WTC11 (cell line): Measurements from ENCODE around the gene FILIP1L. TPM values are rescaled to one million over a fixed set of nuclear protein-coding genes. Genes with fewer than 3 reads are reported as not detected.

ENCODE experiments used
- ATAC-seq: fragments of 200-7000 bp; cut with Tn5 transposase; 2 replicates; pipeline ENCODE4 v1.10.0; 2021; ENCODE audit warnings: mild to moderate bottlenecking, moderate library complexity
- CTCF ChIA-PET: fragments of 300-600 bp; sonication (Branson Sonifier 250); formaldehyde crosslinking; loops from one replicate; lab custom pipeline; 2021; ENCODE audit warnings: antibody characterized with exemption; lab: Charles Lee
- POLR2A ChIA-PET: fragments of 350-600 bp; sonication (Branson Sonifier 250); formaldehyde crosslinking; loops from one replicate; lab custom pipeline; 2021; ENCODE audit warnings: antibody characterized with exemption; lab: Charles Lee
- DNase-seq: peaks from one replicate; pipeline ENCODE4 v3.0.0; 2021; ENCODE audit warnings: low spot score
- H3K27ac Mint-ChIP-seq: 2 replicates; pipeline ENCODE4 v1.8.0; 2021; ENCODE audit warnings: mixed read lengths
- H3K27me3 Mint-ChIP-seq: 2 replicates; pipeline ENCODE4 v1.8.0; 2021; ENCODE audit warnings: low read depth, mild to moderate bottlenecking, moderate library complexity, mixed read lengths
- H3K36me3 Mint-ChIP-seq: 2 replicates; pipeline ENCODE4 v1.8.0; 2021; ENCODE audit warnings: mixed read lengths
- H3K4me1 Mint-ChIP-seq: 2 replicates; pipeline ENCODE4 v1.8.0; 2022; ENCODE audit warnings: mixed read lengths
- H3K4me3 Mint-ChIP-seq: 2 replicates; pipeline ENCODE4 v1.8.0; 2021; ENCODE audit warnings: mild to moderate bottlenecking, moderate library complexity, mixed read lengths
- H3K9me3 Mint-ChIP-seq: 2 replicates; pipeline ENCODE4 v1.8.0; 2021; ENCODE audit warnings: mixed read lengths
- ATF1 ChIP-seq: sonication (generic); formaldehyde crosslinking; IDR thresholded peaks from 2 replicates; pipeline ENCODE4 v1.8.1; 2023; ENCODE audit warnings: mild to moderate bottlenecking, moderate library complexity, missing genetic modification reagents
- CREM ChIP-seq: sonication (generic); formaldehyde crosslinking; IDR thresholded peaks from 2 replicates; pipeline ENCODE4 v1.8.1; 2022; ENCODE audit warnings: mild to moderate bottlenecking, missing genetic modification reagents, moderate library complexity
- E2F4 ChIP-seq: sonication (generic); formaldehyde crosslinking; IDR thresholded peaks from 2 replicates; pipeline ENCODE4 v1.8.1; 2022; ENCODE audit warnings: low read depth, mild to moderate bottlenecking, moderate library complexity, missing genetic modification reagents, borderline replicate concordance
- ELF4 ChIP-seq: sonication (generic); formaldehyde crosslinking; IDR thresholded peaks from 2 replicates; pipeline ENCODE4 v1.8.1; 2022; ENCODE audit warnings: low read depth, mild to moderate bottlenecking, moderate library complexity, missing genetic modification reagents
- FOXP1 ChIP-seq: sonication (generic); formaldehyde crosslinking; IDR thresholded peaks from 2 replicates; pipeline ENCODE4 v1.8.0; 2022; ENCODE audit warnings: missing genetic modification reagents, mild to moderate bottlenecking, moderate library complexity, borderline replicate concordance
- FOXP4 ChIP-seq: sonication (generic); formaldehyde crosslinking; IDR thresholded peaks from 2 replicates; pipeline ENCODE4 v1.8.0; 2022; ENCODE audit warnings: mild to moderate bottlenecking, missing genetic modification reagents
- IRF1 ChIP-seq: sonication (generic); formaldehyde crosslinking; IDR thresholded peaks from 2 replicates; pipeline ENCODE4 v1.8.0; 2023; ENCODE audit warnings: missing genetic modification reagents
- KAT7 ChIP-seq: sonication (generic); formaldehyde crosslinking; IDR thresholded peaks from 2 replicates; pipeline ENCODE4 v1.8.1; 2023; ENCODE audit warnings: missing genetic modification reagents, mild to moderate bottlenecking, borderline replicate concordance
- NFE2L1 ChIP-seq: sonication (generic); formaldehyde crosslinking; IDR thresholded peaks from 2 replicates; pipeline ENCODE4 v1.8.1; 2023; ENCODE audit warnings: missing genetic modification reagents
- NFYB ChIP-seq: sonication (generic); formaldehyde crosslinking; conservative IDR thresholded peaks from 2 replicates; pipeline ENCODE4 v1.8.0; 2022; ENCODE audit warnings: low read depth, missing genetic modification reagents
- PRRX2 ChIP-seq: fragments of 250-450 bp; sonication (Bioruptor Pico); IDR thresholded peaks from 2 replicates; pipeline ENCODE4 v1.8.0; 2021; ENCODE audit warnings: mild to moderate bottlenecking
- TEAD4 ChIP-seq: sonication (generic); formaldehyde crosslinking; IDR thresholded peaks from 2 replicates; pipeline ENCODE4 v1.8.0; 2022; ENCODE audit warnings: mild to moderate bottlenecking, missing genetic modification reagents
- ZNF138 ChIP-seq: sonication (generic); formaldehyde crosslinking; conservative IDR thresholded peaks from 2 replicates; pipeline ENCODE4 v1.8.1; 2022; ENCODE audit warnings: mild to moderate bottlenecking, moderate library complexity, missing genetic modification reagents
- ZNF263 ChIP-seq: sonication (generic); formaldehyde crosslinking; IDR thresholded peaks from 2 replicates; pipeline ENCODE4 v1.8.1; 2022; ENCODE audit warnings: low read depth, mild to moderate bottlenecking, moderate library complexity, missing genetic modification reagents
- ZNF396 ChIP-seq: fragments of 250-450 bp; sonication (Bioruptor Pico); IDR thresholded peaks from 2 replicates; pipeline ENCODE4 v1.8.0; 2021; ENCODE audit warnings: mild to moderate bottlenecking, moderate library complexity, borderline replicate concordance
- ZNF416 ChIP-seq: fragments of 250-450 bp; sonication (Bioruptor Pico); IDR thresholded peaks from 2 replicates; pipeline ENCODE4 v1.9.0; 2021; ENCODE audit warnings: mild to moderate bottlenecking, inconsistent platforms
- total RNA-seq: library from RNA; stranded (reverse); gene quantifications from 3 replicates; pipeline ENCODE4 v1.2.3, GENCODE V29; 2021
- TF ChIP-seq, protein P1 (sequence below): sonication (generic); formaldehyde crosslinking; IDR thresholded peaks from 2 replicates; pipeline ENCODE4 v1.8.1; 2023; ENCODE audit warnings: mild to moderate bottlenecking, missing genetic modification reagents, moderate library complexity
- TF ChIP-seq, protein P2 (sequence below): sonication (generic); formaldehyde crosslinking; conservative IDR thresholded peaks from 2 replicates; pipeline ENCODE4 v1.8.1; 2023; ENCODE audit warnings: mild to moderate bottlenecking, low read depth, missing genetic modification reagents, moderate library complexity
- TF ChIP-seq, protein P3 (sequence below): fragments of 200-600 bp; IDR thresholded peaks from 2 replicates; pipeline ENCODE4 v1.8.0; 2022; ENCODE audit warnings: antibody characterized with exemption
- TF ChIP-seq, protein P4 (sequence below): fragments of 250-450 bp; sonication (Bioruptor Pico); IDR thresholded peaks from 2 replicates; pipeline ENCODE4 v1.9.0; 2021; ENCODE audit warnings: moderate library complexity, mild to moderate bottlenecking, inconsistent platforms, borderline replicate concordance

The FILIP1L gene
- total RNA-seq, 1 experiment from 2014 or later: 0.17 TPM

DNA sequence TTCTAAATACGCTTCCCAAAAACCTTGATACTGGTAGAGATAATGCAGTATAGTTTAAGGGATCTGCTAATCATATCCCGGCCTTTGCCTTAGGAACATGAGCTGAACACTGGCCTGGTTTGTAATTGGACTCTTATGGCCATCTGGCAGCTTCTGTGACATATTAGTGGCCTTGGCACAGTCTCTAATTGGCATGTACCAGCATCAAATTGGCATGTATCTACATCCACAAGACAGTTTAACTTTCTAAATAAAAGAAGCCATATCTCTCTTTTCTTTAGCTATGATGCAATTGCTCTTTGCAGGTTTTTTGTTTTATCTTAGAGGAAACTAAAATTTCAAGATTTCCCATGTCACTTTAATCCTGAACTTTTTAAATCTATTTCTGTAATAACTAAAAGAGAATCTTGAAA lies 44.6 kb upstream of the FILIP1L start:
- no peaks in the 10 kb centered on the region for H3K27me3 Mint-ChIP-seq
- no peak overlapping the region for H3K4me3 Mint-ChIP-seq

DNA sequence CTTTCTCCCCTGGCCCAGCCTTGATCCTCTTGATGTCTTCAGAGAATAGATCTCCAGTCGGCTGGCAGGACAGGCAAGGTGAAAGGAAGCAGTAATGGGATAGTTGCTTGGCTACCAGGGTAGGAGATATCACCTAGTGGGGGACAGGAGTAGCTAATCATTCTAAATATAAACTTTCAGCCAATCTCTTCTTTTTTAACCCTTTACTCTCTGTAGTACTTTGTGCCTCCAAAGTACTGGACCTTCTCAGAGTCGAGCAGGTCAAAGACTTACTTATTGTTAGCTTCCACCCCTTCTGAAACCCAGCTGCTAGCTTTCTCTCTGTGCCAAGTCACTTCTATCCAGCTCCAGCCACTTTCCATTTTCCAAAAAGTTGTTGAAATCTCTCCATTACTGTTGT lies 43.4 kb upstream of the FILIP1L start:
- peaks cover 15% of the 10 kb centered on the region for H3K9me3 Mint-ChIP-seq
- DNase-seq (no peak), ATAC-seq (0 out of 2 replicates have a peak, but pooled peaks have one; percentile 36)
- ChIA-PET CTCF (interaction anchor here (1.4 kb wide), 1 partner anchor 96 kb away, joined by 3 read pairs; no protein-coding TSS in a partner anchor), POLR2A (no interaction called here)
- H3K4me3 Mint-ChIP-seq: no peak overlapping the region
- H3K27ac Mint-ChIP-seq: peak overlapping the region; percentile 7; the same call in 1 of the 2 replicates
- H3K27me3 Mint-ChIP-seq: no peaks in the 10 kb centered on the region
- H3K4me1 Mint-ChIP-seq: no peaks in the 10 kb centered on the region
- peaks cover 17% of the 10 kb centered on the region for H3K36me3 Mint-ChIP-seq
- TF ChIP-seq, protein P1, sequence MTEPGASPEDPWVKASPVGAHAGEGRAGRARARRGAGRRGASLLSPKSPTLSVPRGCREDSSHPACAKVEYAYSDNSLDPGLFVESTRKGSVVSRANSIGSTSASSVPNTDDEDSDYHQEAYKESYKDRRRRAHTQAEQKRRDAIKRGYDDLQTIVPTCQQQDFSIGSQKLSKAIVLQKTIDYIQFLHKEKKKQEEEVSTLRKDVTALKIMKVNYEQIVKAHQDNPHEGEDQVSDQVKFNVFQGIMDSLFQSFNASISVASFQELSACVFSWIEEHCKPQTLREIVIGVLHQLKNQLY: no peak
- TF ChIP-seq KAT7 (CRISPR knock-in tag): no peak
- TF ChIP-seq NFE2L1 (CRISPR knock-in tag): no peak
- TF ChIP-seq ELF4 (CRISPR knock-in tag): no peak
- no peak for TF ChIP-seq IRF1 (CRISPR knock-in tag)
- TF ChIP-seq TEAD4: no peak
- TF ChIP-seq NFYB (CRISPR knock-in tag): no peak

More for the DNA sequence above, 44.6 kb upstream of the FILIP1L start:
- ChIA-PET CTCF (interaction anchor here (0.6 kb wide), 1 partner anchor 327 kb away, joined by 3 read pairs; no protein-coding TSS in a partner anchor), POLR2A (no interaction called here)
- DNase-seq (no peak), ATAC-seq (no peak)
- Mint-ChIP-seq H3K4me1 (no peaks in the 10 kb centered on the region), H3K9me3 (peaks cover 15% of the 10 kb centered on the region), H3K36me3 (peaks cover 17% of the 10 kb centered on the region), H3K27ac (no peak overlapping the region)
- no peak for TF ChIP-seq ZNF138
- TF ChIP-seq, protein P2, sequence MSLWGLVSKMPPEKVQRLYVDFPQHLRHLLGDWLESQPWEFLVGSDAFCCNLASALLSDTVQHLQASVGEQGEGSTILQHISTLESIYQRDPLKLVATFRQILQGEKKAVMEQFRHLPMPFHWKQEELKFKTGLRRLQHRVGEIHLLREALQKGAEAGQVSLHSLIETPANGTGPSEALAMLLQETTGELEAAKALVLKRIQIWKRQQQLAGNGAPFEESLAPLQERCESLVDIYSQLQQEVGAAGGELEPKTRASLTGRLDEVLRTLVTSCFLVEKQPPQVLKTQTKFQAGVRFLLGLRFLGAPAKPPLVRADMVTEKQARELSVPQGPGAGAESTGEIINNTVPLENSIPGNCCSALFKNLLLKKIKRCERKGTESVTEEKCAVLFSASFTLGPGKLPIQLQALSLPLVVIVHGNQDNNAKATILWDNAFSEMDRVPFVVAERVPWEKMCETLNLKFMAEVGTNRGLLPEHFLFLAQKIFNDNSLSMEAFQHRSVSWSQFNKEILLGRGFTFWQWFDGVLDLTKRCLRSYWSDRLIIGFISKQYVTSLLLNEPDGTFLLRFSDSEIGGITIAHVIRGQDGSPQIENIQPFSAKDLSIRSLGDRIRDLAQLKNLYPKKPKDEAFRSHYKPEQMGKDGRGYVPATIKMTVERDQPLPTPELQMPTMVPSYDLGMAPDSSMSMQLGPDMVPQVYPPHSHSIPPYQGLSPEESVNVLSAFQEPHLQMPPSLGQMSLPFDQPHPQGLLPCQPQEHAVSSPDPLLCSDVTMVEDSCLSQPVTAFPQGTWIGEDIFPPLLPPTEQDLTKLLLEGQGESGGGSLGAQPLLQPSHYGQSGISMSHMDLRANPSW (CRISPR knock-in tag): no peak
- TF ChIP-seq, protein P3, sequence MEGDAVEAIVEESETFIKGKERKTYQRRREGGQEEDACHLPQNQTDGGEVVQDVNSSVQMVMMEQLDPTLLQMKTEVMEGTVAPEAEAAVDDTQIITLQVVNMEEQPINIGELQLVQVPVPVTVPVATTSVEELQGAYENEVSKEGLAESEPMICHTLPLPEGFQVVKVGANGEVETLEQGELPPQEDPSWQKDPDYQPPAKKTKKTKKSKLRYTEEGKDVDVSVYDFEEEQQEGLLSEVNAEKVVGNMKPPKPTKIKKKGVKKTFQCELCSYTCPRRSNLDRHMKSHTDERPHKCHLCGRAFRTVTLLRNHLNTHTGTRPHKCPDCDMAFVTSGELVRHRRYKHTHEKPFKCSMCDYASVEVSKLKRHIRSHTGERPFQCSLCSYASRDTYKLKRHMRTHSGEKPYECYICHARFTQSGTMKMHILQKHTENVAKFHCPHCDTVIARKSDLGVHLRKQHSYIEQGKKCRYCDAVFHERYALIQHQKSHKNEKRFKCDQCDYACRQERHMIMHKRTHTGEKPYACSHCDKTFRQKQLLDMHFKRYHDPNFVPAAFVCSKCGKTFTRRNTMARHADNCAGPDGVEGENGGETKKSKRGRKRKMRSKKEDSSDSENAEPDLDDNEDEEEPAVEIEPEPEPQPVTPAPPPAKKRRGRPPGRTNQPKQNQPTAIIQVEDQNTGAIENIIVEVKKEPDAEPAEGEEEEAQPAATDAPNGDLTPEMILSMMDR: no peak
- no peak for TF ChIP-seq FOXP1 (CRISPR knock-in tag)
- TF ChIP-seq NFYB (CRISPR knock-in tag): no peak
- TF ChIP-seq CREM (CRISPR knock-in tag): no peak
- TF ChIP-seq ZNF263 (CRISPR knock-in tag): no peak
- no peak for TF ChIP-seq PRRX2 (CRISPR knock-in tag)
- no peak for TF ChIP-seq NFE2L1 (CRISPR knock-in tag)
- no peak for TF ChIP-seq FOXP4 (CRISPR knock-in tag)
- TF ChIP-seq, protein P4, sequence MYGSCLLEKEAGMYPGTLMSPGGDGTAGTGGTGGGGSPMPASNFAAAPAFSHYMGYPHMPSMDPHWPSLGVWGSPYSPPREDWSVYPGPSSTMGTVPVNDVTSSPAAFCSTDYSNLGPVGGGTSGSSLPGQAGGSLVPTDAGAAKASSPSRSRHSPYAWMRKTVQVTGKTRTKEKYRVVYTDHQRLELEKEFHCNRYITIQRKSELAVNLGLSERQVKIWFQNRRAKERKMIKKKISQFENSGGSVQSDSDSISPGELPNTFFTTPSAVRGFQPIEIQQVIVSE (CRISPR knock-in tag): no peak
- no peak for TF ChIP-seq ZNF396 (CRISPR knock-in tag)
- TF ChIP-seq ATF1 (CRISPR knock-in tag): no peak
- no peak for TF ChIP-seq ZNF416
- TF ChIP-seq E2F4: no peak
